Gastroesophageal sphincter (tissue), 3 donors: ENCODE results near the gene DAND5.

Experiments used
- POLR2A ChIP-seq, 2 donors: fragments of 450-650 bp; IDR thresholded peaks; one replicate each; pipeline ENCODE4 v1.6.1; 2017; ENCODE audit warnings: antibody characterized with exemption in 2 of 2, mild to moderate bottlenecking in 2 of 2, moderate library complexity in 1 of 2
- POLR2AphosphoS5 ChIP-seq: sonication (generic); formaldehyde crosslinking; IDR thresholded peaks from one replicate; pipeline ENCODE4 v1.6.1; 2017; ENCODE audit warnings: antibody characterized with exemption
- TF ChIP-seq, protein P1 (sequence below), 4 experiments: fragments of 200-600 bp in 2 of 4; fragments of 450-650 bp in 2 of 4; sonication (generic) in 1 of 4; IDR thresholded peaks; one replicate each; pipeline ENCODE4 v1.5.1; 2017 to 2019; ENCODE audit warnings: antibody characterized with exemption in 4 of 4, mild to moderate bottlenecking in 2 of 4, moderate library complexity in 2 of 4

DNA sequence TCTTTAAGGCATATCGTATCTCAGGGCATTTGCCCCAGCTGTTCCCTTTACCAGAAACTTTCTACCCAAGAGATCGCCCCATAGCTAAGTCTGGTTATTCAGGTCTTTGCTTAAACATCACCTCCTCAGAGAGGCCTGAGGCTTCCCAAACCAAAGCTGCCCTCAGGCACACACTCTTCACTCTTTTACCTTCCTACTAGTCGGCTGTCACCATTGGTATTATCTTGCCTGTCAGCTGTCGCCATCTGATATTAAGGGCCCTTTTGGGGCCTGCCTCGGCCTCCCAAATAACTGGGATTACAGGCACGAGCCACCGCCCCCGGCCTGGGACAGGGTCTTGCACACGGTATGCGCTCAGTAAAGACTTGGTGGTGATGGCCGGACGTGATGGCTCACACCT lies 13.4 kb upstream of the DAND5 start:
- TF ChIP-seq, protein P1, sequence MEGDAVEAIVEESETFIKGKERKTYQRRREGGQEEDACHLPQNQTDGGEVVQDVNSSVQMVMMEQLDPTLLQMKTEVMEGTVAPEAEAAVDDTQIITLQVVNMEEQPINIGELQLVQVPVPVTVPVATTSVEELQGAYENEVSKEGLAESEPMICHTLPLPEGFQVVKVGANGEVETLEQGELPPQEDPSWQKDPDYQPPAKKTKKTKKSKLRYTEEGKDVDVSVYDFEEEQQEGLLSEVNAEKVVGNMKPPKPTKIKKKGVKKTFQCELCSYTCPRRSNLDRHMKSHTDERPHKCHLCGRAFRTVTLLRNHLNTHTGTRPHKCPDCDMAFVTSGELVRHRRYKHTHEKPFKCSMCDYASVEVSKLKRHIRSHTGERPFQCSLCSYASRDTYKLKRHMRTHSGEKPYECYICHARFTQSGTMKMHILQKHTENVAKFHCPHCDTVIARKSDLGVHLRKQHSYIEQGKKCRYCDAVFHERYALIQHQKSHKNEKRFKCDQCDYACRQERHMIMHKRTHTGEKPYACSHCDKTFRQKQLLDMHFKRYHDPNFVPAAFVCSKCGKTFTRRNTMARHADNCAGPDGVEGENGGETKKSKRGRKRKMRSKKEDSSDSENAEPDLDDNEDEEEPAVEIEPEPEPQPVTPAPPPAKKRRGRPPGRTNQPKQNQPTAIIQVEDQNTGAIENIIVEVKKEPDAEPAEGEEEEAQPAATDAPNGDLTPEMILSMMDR (IDR thresholded peaks at IDR 0.05) = no peak
- no peak for TF ChIP-seq POLR2A (IDR thresholded peaks at IDR 0.05)
- TF ChIP-seq POLR2AphosphoS5 = no peak
